OCI-M2 (cell line): ENCODE data around the gene HSPH1.
"Not testable (repeated sequence)": the region's sequence is repeated elsewhere in the genome, so short reads cannot be mapped to it uniquely, and the experiment has no call there.

Experiments
- DNase-seq: peaks from one replicate; lab custom pipeline; 2025; ENCODE audit not compliant: unreplicated experiment; lab: John Stamatoyannopoulos, UW

Gene HSPH1

DNA sequence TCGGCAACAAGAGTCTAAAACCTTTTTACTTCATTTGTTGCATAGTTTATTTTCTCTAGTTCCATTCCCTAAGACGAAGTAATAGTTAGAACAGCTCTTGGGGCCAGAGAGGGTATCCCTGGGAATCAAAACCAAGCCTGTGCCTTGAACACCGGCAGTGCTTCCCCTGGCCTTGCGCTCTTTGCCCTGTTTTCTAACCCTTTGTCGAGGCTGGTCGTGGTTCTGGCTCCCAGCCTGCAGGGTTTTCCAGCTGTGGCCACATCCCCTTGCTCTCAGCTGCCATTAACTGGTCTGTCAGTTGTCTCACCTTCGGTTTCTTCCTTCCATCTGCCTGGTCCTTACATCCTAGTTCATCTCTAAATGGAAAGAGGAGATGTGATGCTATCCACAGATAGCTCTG lies 61.0 kb downstream of the HSPH1 start:
- DNase-seq: no peak

DNA sequence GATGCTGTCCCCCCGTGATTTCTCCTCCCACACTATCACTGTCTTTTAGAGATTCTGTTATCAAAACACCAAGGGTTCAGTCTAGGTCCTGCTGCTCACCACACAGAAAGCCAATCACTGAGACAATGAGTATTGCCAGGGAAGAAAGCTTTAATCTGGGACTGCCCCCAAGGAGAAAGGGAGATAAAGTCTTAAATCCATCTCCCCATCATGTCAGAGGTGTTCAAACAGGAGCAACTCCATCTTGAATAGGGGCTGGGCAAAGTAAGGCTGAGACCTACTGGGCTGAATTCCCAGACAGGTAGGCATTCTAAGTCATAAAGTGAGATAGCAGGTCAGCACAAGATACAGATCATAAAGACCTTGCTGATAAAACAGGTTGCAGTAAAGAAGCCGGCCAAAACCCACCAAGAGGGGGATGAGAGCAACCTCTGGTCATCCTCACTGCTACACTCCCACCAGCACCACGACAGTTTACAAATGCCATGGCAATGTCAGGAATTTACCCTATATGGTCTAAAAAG lies 63.7 kb downstream of the HSPH1 start:
- not testable (repeated sequence) for DNase-seq

DNA sequence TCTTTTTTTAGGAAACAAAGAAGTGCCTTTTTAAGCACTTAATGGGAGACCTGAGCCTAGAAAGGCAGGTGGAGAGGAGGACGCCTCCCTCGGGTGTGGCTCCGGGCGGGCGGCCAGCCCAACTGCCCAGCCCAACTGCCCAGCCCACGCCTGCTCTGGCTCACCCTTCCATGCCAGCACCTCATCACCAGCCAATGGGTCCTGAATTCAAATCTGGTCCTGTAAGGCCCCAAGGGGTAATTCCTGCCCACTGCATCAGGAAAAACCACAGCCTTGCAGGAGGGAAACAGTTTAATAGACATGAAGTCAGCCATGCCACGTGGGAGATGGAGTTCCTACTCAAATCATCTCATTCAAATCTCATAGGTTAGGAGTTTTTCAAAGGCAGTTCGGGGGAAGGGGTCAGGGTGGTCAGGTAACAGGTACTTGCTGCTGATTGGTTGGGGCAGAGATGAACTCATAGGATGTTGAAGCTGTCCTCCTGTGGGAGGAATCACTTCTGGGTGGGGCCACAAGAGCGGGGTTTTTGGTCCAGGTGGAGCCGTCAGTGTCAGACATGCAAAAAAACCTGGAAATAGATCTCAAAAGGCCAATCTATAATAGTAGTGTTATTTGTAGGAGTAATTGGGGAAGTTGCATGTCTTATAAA lies 64.9 kb downstream of the HSPH1 start:
- DNase-seq: no peak

DNA sequence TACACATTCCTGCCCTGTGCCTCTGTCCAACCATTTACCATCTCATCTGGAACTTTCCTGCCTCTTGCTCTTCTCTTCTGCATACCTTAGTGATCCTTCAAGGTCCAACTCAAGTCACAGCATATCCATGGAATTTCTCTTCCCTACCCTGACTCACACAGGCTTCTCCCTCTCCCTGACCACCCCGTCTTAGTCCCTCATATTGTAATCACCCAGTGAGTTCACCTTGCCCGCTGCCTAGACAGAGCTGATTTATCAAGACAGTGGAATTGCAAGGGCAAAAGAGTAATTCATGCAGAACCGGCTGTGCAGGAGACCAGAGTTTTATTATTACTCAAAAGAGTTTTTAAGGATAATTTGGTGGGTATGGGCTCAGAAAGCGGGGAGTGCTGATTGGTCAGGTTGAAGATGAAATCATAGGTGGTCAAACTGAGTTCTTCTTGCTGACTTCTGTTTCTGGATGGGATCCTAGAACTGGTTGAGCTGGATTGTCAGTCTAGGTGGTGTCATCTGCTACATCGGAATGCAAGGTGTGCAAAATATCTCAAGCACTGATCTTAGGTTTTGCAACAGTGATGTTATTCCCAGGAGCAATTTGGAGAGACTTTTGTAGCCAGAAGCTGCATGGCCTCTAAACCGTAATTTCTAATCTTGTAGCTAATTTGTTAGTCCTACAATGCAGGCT lies 67.2 kb downstream of the HSPH1 start:
- no peak for DNase-seq

DNA sequence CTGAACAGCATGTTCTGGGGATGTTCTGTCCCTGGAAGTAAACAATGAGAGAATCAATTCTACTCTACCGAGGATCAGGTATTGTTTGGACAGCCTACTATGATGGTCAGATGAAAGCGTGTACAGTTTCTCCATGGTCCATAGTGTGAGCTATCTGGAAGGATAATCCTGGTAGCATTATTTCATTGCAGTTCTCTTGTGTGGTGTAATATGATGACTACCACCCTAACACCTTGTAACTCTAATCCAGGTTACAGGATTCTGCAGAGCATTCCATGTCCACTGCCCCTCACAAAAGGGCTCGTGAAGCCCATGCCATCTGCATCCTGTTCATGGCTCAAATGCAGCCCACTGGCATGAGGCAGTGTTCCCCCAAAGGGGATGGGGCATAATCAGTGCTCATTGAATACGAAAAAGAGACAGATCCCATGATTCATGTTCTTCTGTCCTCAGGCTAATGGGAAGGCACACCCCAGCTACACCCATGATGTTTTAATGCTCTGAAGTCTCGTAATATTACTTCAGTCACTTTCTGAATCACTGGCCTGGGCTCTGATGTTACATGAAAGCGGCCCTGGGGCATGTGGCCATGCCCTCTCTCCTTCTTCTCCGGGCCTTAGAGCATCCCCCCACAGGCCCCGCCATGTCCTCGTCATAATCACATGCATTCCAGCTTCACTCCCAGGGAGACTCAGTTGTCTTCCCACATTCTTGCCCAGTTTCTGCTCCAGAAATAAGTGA lies 68.4 kb downstream of the HSPH1 start:
- no peak for DNase-seq

DNA sequence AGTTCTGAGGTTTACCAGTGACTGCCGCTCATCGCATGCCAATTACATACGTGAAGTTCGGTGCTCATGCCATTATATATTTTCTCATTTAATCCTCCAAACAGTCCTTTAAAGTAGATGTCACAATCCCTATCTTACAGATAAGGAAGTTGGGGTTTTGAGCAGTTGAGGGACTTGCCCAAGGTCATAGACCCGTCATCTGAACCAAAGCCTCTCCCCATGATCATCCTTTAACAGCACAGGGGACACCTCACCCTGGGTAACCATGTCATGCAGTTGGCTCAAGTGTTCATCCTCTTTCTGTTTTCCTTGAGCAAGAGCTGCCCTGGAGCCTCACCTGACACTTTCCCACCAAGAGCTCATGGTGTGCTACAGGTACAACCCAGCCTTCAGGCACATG lies 69.1 kb downstream of the HSPH1 start:
- no peak for DNase-seq

DNA sequence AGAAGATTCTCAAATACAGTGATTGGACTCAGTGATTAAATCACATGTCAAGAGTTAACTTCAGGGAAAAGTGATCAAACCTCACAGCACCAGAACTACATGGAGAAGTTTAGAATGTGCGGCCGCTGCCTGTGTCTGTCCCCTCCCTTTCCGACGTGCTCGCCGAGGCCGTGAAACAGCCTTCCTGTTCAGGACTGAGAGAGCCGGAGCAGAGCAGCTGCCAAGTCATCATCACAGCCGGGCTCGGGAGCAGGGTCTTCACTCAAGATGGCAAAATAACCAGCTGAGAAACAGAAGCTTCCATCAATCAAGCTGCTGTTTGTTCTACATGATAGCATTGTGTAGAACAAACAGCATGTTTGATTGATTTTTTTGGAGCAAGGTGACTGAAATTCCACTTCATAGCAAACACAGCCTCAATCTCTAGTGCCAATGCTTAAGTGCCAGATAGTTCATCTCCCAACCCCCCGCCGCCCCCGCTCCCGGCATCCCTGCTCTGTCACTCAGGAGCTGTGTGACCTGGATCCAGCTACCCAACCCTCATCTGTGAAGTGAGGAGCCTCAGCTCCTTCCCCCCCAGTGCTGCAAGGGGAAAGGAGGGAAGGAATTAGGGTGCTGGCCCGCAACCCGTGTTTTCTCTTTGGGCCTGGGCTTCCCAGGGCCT lies 70.6 kb downstream of the HSPH1 start:
- DNase-seq: no peak

DNA sequence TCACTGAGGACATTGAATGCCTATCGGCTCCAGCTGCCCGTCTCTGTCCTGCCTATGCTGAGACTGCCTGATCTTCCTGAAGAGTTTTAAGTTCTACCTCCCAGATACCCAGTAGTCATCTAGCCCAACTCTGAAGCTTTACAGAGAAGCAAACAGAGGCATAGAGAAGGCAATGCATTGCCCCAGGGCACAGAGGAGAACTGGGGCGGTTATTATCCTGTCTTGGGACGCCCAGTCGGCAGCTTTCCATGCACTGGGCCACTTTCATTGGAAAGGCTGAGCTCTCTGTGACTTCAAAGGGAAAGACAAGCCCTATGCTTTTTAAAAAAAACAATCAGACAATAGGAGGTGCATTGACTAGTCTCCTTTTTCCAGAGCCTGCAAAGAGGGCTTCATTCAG lies 71.6 kb downstream of the HSPH1 start:
- no peak for DNase-seq

DNA sequence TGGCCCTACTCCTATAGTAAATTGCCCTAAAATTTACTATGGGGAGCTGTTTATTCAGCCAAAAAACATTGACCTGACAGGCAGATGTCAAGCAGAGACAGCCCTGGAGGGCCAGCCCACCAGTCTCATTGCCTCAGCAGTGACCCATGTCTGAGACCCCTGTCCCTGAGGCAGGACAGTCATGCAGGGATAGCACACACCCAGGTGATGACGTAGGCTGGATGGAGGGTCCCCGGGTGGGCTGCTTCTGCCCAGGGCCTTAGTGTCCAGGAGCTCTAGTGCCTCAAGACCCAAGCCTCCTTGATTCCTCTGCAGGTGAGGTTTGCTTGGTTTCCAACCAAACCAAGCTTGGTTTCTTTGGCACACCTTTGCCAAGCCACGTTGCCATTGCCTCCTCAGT lies 72.1 kb downstream of the HSPH1 start:
- no peak for DNase-seq

DNA sequence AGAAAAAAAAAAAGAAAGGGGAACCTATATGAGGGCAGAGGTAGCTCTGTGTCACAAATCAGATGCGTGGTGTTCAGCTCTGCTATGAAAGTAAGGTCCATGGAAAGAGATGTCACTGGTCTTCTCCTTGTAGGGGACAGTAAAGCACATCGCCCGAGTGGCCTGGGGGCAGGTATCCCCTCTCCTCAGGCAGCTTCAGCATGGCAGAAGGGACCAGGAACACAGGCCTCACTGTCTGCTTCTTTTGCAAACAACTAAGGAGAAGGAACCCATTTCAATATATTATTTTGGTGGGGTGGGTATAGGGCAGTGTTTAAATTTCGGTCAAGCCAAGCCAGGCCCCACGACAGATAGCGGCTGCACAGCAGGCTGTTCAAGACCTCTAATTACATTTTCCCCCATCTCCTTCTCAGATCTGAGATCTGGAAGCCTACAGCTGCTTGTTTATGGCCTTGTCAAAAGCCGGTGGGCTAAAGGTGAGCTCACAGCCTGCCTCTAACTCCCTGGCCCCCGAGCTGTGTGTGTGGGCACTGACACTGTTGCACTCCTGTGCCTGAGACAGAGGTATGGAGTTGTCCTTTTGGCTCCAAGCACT lies 72.8 kb downstream of the HSPH1 start:
- no peak for DNase-seq
